NCI-H146 treated with DMSO at 0.1 percent for 48 hours (cell line): ENCODE results near the gene HES1.

Experiments
- DNase-seq: peaks from one replicate; lab custom pipeline; 2025; ENCODE audit not compliant: unreplicated experiment; lab: John Stamatoyannopoulos, UW

The HES1 gene

DNA sequence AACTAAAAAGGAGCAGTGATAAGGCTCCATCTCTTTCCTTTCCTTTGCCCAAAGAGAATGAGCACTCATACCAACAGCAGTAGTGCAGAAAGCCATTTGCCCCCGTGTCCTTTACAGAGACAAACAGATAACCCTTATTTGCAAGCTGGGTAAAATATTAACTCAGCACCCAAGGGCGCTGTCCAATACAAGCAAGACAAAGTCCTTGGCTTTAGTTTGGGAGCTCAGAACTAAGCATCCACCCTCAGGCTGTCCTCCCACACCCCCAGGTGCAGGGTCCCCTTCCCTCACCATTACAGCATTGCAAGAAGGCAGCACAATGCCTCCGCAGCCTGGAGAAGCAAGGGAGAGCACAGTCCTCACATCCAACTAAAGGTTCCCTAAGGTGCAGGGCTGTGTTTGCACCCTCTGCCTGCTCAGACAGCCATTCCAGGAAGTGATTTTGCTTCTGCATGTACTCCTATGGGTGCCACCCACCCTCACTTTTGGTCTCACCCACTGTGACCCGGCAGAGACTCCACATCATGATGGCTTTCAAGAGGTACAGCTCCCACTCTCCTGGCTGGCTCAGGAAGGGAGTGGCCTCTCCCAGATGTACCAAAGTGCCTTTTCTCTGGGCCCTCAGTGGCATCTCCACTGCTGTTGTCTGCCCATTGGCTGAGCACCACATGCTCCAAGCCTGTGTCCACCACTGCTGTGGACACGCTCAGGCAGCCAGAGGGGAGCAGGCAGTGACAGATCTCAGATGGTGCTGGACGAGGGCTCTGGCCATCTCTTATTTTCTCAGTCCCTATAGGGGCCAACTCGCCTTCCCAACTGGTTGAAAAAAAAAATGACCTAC, 34.1 kb upstream of the HES1 start:
- no peak for DNase-seq

- no peak for DNase-seq
Observed at GRCh38 chr3:194102436-194102835, 33.5 kb upstream of the HES1 start.

DNA sequence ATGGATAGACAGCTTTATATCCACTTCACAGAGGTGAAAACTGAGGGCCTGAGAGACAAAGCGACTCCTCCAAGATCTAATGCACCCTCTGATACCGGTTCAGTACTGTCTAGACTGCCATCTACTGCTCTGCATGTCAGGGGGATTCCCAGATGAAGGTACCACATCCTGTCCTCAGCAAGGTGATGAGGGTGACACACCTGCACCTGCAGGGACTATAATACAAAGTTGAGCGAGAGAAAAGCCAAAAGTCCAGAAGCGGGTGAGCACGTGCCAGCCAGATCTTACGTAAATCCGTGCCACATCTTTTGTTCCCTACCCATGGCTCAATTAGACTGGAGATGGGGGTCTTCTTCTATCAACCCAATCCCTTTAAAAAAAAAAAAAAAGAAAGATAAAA, 32.4 kb upstream of the HES1 start:
- DNase-seq: no peak

GRCh38 chr3:194103983-194104751, 31.8 kb upstream of the HES1 start:
- DNase-seq: no peak

DNA sequence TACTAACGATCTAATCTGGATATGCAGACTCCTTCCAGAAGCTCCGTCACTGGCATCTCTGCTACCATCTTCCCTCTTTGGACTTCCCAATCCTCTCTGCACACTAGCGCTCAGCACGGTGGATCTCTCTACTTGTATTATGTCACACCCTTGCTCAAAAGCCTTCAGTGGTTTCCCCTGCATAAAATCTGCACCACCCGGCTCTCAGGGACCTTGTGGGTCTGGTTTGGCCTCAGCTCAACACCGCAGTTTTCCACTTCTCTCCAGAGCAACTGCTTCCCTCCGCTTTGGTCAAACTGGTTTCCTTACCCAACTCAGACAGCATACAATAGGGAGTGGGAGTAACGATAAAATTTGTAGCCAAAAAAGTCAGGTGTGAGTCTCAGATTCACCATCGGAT, 30.7 kb upstream of the HES1 start:
- no peak for DNase-seq

DNA sequence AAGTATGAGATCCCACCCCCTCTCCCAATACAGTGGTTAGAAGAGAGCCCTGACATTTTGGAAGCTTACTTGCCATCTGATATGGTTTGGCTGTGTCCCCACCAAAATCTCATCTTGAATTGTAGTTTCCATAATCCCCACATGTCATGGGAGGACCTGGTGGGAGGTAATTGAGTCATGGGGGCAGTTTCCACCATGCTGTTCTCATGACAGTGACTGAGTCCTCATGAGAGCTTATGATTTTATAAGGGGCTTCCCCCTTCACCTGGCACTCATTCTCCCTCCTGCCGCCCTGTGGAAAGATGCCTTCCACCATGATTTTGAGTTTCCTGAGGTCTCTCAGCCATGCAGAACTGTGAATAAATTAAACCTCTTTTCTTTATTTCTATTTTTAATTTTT, 28.8 kb upstream of the HES1 start:
- DNase-seq: no peak

GRCh38 chr3:194109192-194109863, 26.6 kb upstream of the HES1 start:
- no peak for DNase-seq

GRCh38 chr3:194110483-194110882, 25.5 kb upstream of the HES1 start:
- no peak for DNase-seq

DNA sequence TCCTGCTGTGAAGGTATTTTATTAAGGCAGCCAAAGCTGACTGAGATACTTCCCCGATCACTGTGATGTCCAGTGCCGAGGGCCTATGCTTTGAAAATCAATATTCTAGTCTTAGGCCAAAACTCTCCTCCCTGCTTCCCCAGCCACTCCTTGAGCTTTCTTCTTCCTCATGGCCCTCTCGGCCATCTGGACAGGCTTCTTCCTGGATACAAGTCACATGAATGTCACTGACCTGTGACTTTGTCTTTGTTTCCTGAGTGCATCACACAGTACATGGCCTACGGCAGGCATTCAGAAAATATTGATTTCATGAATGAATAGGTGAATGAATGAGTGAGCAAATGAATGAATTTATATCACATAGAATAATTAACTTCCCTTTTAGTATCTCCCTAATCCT, 24.6 kb upstream of the HES1 start:
- no peak for DNase-seq

- peak; percentile 98 for DNase-seq
Observed at GRCh38 chr3:194112120-194113106, 23.5 kb upstream of the HES1 start.

GRCh38 chr3:194114123-194114522, 21.8 kb upstream of the HES1 start:
- DNase-seq: no peak

DNA sequence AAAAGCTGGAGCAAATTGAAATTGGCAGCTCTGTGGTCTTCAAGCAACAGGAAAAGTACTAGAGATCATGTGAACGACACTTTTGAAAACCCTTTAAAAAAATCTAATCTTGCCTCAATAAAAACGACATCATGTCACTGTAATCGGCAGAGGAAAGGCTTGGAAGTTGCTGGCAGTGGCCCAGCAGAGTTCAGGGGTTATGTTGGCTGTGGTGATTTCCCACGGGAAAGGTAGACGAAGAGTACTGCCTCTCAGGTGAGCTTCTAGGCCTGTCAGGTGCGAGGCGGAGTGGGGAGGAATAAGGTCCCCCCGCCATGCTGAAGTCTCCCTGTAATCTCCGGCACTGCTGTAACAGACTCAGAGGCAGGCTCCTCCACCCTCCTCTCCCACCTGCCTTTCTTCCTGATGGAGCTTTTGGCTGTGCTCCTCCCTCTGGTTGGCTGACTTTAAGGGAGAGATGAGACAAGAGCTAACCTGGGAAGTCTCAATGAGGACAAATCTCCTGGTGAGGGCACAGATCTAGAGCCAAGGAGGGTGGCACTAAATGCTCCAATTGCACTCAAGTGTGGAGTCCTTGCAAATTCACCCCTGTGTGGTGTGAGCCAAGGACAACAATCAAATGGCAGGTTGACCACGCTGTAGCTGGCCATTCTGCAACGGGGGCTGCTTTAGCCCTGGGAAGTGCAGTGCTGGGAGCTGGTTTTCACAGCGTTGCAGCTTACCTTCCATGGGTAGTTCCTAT, 18.7 kb upstream of the HES1 start:
- DNase-seq: no peak

DNA sequence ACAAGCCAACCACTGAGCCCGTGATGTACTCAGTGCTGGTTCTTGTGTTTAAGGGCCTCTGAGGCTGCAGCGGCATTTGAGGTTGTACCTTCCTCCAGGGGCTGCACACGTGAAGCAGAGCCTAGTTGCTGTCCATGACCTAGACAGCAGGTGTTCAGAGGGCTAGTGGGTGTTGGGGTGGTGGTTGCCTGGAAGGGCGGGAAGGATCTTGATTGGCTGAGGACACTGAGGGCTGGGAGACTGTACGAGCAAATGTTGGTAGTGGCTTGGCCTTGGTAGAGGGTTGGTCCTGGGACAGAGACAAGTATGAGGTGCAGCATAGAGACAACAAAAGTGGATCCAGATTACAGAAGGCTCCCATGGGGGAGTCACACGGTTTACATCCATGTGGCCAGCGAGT, 17.0 kb upstream of the HES1 start:
- DNase-seq: no peak

DNA sequence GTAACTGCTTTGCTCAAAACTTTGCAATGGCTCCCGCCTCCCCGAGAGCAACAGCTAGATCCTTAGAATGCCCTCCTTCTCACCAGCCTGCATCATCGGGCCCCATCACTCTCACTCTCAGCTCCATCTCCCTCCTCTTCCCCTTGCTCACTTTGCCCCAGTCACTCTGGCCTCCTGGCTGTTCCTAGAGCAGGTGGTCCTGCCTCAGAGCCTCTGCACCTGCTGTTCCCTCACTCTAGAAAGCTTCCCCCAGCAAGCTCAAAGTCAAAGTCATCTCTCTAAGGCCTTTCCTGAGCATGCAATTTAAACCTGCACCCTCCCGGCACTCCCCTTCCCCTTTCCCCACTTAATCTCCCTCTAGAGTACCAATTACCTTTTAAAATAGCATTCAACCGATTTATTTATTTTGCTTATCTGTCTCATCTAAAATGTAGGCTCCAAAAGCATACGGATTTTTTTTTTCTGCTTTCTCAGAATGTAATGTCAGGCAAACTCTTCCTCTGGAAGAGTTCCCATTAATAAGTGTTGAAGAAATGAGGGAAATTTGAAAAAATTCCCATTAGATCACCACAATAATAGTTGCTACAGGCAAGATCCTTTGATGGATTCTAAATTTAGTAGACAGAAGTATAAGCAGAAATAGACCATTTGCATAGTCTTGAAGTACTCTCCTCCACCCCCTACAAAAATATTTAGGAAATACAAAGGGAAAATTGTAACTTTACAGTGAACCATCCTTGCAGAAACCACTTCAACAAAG, 15.9 kb upstream of the HES1 start:
- DNase-seq: peak; percentile 63

DNA sequence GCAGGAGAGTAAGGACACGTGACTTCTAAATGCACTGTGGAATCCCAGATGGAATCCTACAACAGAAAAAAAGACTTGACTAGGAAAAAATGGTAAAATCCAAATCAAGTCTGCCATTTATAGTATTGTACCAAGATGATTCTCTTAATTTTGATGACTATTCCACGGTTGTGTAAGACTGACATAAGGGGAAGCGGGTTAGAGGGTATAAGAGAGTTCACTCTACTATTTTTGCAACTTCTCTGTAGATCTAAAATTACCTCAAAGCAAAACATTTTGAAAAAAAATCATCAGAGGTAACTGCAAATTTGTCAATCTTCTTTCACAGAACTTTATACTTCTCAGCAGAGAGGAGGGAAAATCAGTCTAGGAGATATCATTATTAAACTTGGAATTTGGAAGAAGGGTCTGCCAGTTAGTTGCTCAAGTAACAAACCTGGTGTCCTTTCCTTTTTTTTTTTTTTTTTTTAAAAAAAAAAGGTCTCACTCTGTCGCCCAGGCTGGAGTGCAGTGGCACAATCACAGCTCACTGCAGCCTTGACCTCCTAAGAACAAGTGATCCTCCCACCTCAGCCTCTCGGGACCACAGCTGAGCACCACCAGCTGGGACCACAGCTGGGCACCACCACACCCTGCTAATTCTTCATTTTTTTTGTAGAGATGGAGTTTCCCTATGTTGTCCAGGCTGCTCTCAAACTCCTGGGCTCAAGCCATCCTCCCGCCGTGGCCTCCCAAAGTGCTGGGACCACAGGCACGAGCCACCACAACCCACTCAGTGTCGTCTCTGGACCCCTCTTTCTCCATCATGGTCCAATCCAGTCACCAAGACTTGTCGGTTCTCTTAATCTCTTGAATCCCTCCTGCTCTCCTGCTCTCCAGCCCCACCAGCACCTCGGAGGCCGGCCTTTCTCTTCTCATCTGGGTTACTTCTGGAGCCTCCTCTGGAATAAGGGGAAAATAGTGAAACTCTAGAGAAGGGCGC, 14.9 kb upstream of the HES1 start:
- no peak for DNase-seq

- no peak for DNase-seq
Observed at GRCh38 chr3:194121891-194122631, 13.9 kb upstream of the HES1 start.

DNA sequence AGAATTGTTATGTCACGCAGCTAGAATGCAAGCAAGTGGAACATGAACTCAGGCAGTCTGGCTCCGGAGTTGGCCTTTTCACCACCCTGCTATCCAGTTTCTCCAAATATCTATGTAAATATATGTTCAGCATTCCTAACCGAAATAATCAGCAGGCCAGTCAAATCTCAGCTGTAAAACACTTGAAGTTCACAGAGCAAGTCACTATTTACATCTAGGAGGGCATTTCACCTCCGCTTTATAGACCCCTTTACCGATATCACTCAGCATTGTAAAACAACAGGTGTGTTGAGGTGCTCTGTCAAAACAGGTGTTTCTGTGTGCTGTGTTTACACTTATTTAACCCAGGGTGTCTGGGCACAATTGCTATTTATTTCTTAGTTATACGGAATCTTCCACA, 12.2 kb upstream of the HES1 start:
- DNase-seq: no peak
